ENCODE results near the gene EYS.

Gene EYS

DNA sequence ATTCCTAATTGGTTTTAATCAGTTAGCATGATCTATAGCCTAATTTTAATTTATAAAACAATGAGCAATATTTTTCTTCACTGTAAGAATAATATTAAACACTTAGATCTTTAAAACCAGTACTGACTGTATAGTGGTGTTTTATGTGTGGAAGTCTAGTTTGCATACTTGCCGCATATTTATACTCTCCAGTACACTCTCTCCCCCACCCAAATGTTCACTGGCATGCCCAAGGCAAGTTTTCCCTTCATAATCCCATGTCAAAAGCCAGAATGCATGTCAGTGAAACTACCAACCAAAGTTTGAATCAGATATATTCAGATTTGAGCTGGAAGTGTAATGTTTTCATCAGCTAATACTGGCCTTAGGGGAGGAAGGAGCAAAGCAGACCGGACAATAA lies 1565.3 kb downstream of the EYS start:
- DNase-seq (ENCODE audit: low read depth in 2 of 2), result no peak

- no peak for DNase-seq (ENCODE audit: low read depth in 2 of 2)
These were observed 1578.6 kb downstream of the EYS start for GRCh38 chr6:64128301-64129024.

DNA sequence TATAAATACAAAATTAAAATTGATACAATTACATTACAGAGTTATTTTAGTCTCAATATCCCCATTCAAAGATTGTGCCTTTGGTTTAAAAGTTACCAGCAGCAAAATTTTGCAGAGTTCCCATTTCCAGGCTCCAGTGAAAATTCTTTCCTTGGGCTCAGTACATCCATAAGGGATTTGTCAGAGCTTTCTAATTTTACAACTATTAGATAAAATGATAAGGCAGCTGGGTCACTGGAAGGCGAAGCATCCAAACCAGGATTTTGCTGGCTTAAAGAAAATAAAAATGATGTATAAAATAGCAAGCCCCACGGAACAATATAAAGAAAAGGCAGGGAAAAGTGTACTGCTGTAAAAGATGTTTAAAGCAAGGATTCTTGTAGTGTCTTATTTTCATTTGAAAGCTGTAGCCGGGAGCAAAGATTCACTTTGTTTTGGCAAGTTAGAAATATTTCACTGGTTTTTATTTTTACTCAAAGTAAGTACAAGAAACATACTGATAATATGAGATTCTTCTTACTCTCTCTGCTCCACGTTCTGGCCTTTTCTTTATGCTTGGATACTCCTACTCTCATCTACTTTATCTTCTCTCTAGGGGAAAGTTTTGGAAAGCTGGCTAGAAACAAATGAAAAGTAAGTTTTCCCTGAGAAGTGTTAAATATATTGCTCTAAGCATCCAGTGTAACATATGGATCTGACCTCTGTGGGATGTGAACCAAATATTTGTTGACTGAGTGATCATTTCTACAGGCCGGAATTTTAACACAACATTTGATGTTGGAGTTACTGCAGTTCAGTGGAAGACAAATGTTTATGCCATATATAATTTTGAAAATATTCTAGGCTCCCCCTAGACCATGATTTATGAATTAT lies 1583.0 kb downstream of the EYS start:
- DNase-seq (ENCODE audit: low read depth in 2 of 2), result no peak

GRCh38 chr6:64122712-64123375 lies 1584.2 kb downstream of the EYS start:
- no peak for DNase-seq (ENCODE audit: low read depth in 2 of 2)

DNA sequence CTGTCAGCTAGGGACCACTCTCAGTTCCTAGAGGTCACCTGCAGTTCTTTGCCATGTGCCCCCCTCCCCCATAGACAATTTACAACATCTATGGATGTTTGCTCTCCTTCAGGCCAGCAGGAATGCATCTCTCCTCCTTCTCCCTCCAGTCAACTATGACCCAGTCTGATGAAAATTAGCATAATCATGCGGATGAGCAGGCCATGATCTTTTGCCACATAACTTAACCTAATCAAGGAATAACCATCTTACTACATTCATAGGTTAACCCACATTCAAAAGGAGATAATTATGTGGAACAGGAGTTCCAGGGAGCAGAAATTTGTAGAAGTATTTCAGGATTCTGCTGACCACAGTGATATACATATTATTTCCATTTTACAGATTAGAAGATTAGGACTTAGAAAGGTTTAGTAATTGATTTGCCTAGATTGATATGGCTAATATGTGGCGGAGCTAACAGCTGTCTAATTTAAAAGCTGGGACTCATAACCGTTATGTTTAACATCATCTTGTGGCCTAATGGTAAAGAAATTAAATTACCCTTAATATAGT lies 1585.9 kb downstream of the EYS start:
- no peak for DNase-seq (ENCODE audit: low read depth in 2 of 2)

DNA sequence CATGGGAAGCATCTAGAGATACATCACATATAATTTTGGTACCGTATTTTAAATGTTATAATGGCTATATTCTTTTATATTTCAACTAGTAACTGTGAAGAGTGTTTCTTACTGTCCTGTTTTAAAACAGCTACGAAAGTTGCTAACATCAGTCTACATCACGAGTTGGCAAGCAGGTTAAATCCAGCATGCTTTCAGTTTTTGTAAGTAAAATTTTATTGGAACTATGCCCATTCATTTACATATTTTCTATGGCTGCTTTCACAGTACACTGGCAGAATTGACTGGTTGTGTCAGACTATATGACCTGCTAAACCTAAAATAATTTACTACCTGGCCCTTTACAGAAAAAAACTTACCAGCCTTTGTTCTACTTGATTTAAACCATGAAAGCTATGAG lies 1593.3 kb downstream of the EYS start:
- DNase-seq (ENCODE audit: low read depth in 2 of 2), result no peak

DNA sequence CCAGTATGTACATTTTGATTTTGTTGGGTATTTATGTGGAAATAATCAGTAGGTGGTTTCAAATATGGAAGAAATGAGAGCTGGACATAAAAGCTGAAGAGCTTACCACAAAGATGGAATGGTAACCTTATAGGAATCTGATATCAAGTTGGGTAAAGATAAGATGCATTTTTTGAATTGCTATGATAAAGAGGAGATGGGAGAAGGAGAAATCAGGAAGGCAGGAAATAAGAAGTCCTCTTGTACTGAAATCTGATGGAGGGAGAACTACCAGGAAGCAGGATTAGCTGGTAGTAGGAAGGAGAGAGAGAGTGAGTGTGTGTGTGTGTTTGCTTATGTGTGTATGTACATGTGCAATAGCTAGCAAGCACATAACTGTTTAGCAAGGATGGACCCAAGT lies 1603.0 kb downstream of the EYS start:
- no peak for DNase-seq (ENCODE audit: low read depth in 2 of 2)

- no peak for DNase-seq (ENCODE audit: low read depth in 2 of 2)
These were observed 1603.5 kb downstream of the EYS start for GRCh38 chr6:64103480-64103879.

DNA sequence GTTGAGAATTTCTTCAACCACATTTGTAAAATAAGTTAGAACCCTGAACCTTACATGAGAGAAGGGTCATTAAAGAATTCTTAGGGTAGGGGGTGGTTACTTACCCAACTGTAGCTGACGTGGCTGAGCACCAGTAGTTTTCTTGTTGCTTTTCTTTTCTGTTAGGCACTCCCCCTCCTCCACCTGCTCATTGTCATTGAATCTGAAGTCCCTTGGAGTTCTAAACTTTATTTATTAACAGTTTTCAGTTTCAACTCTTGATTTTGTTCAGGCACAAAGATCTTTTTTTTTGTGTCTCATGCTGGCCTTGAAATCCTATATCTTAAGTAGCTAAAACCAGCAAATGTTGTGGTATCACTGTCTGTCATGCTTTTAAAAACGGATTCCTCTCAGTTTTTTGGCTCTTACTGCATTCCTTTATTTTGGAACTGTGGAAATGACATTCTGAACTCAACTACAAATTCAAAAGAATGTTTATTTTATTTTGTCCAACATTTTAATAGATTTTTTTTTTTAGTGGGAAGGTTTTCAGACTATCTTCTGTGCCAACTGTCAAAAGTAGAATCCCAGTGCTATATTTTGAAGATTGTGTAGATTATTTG lies 1606.2 kb downstream of the EYS start:
- no peak for DNase-seq (ENCODE audit: low read depth in 2 of 2)

DNA sequence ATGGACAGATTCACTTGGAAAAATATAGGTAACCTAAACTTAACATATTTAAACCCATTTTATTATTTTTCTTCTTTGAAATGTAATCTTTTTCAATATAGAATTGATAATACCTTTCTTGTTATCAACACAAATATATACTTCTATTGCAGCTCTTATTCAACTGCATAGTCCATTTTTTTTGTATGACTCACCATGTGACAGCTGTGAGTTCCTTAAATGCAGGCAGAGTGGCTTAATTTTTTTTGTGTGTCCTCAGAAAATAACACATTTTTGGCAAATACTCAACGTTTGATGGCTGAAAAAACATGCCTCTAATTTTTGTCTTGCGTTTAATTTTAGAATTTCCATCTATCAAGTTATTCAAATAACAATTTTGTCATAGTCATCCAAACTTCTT lies 1616.7 kb downstream of the EYS start:
- no peak for DNase-seq (ENCODE audit: low read depth in 2 of 2)

DNA sequence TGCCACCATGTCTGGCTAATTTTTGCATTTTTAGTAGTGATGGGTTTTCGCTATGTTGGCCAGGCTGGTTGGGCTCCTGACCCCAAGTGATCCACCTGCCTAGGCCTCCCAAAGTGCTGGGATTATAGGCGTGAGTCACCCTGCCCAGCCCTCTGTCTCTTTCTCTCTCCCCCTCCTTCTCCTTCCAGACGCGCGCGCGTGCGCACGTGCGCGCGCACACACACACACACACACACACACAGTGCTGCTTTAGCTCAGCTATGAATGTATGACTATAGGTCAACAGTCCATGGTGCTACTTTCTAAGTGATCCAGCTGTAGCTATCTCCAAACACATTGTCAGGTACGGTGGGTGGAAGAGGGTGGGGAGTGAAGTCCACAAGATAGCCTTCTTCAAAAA lies 1621.9 kb downstream of the EYS start:
- no peak for DNase-seq (ENCODE audit: low read depth in 2 of 2)

GRCh38 chr6:64084185-64084663 lies 1622.8 kb downstream of the EYS start:
- no peak for DNase-seq (ENCODE audit: low read depth in 2 of 2)

DNA sequence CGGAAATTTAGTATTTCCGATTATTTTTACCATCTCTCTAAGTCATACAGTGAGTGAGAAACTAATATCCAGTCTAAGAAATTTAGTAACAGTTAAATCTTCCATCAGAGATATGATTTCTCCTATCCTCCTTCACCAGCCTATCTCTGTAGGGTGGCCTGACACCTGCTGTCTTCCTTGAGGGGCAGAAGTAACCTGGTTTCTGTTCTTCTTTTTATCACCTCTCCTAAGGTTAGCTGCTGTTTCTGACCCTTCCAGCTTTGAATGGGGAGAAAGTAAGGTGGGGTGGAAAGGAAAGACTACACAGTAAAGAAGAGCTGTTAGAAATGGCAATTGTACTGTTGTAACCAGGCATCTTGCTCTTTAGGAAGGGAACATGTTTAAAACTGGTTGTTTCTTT lies 1623.8 kb downstream of the EYS start:
- no peak for DNase-seq (ENCODE audit: low read depth in 2 of 2)

DNA sequence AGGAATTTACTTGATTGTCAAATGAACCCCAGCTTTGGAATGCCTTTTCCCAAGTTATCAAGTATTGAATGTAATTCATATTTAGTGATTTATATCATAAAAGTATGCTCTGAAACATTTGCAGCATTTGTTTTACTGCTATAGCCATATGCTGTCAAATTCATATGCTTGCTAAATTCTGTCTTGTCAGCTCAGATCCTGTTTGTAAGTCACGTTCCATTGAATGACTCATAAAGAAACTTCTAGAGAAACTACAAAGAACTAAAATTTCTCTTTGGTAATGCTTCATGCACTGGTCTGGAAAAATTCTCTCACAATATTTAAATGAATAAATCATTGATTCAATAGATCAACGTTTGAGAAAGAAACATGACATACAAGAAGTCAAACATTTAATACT lies 1625.6 kb downstream of the EYS start:
- DNase-seq (ENCODE audit: low read depth in 2 of 2), result no peak

DNA sequence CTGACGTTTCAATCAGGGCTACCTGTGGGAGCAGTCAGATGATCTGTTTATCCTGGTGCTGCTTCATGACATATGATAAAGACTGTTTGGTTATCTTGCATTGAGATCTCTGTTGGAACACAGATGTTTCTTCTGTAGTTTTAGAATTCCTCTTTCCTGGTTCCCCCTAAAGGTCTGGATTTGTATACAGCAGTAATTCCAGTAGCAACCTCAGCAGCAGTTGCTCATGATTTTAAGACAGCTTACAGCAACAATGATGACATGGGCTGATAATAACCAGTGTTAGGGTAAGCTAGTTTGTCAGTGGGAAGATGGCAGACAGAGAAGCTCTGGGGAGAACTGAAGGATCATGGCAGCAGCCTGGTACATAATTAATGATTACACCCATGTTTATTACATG lies 1632.0 kb downstream of the EYS start:
- DNase-seq (ENCODE audit: low read depth in 2 of 2), result no peak

- no peak for DNase-seq (ENCODE audit: low read depth in 2 of 2)
These were observed 1634.3 kb downstream of the EYS start for GRCh38 chr6:64072686-64073085.

- DNase-seq (ENCODE audit: low read depth in 2 of 2), result no peak
These were observed 1642.1 kb downstream of the EYS start for GRCh38 chr6:64064919-64065318.

DNA sequence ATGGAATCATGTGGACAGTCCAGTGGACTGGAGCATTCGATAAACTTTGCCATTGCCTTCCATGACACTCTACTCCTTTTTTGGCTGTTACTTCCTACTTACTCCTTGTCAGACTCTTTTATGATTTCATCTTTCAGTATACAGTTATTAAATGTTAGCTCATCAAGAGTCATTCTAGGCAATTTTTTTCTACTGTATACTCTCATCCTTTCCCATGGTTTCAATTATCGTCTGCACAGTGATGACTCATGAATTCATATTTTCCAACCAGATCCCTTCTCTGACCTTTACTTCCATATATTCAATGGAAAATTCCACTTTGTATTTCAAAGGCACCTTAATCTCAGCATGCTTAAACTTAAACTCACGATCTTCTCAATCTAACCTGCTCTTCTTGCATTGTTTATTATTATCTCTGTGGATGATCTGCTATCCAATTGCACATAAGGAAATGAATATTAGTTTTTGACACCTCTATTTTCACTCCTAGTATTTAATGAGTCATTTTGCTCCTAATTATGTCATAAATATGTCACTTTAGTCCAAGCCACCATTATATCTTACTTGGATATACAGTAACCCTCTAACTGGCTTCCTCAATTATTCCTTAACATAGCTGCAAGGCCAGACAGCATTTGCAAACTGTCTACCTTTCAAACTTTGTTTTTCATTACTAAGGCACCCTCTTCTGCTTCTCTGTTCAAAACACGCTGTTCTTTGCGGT lies 1643.9 kb downstream of the EYS start:
- no peak for DNase-seq (ENCODE audit: low read depth in 2 of 2)

GRCh38 chr6:64054861-64055260 lies 1652.2 kb downstream of the EYS start:
- no peak for DNase-seq (ENCODE audit: low read depth in 2 of 2)

GRCh38 chr6:64050590-64050989 lies 1656.4 kb downstream of the EYS start:
- DNase-seq (ENCODE audit: low read depth in 2 of 2), result no peak

- DNase-seq (ENCODE audit: low read depth in 2 of 2), result no peak
These were observed 1657.3 kb downstream of the EYS start for GRCh38 chr6:64049736-64050135.
